Measurements from ENCODE around the gene CYP1A2. TPM values are rescaled to one million over a fixed set of nuclear protein-coding genes. Genes with fewer than 3 reads are reported as not detected.
A peak's percentile ranks its signal among the peaks of the same experiment; 100 is the strongest.

CYP1A2 gene
- total and polyA plus RNA-seq, 2 of the 13 experiments (the other 11 are each of a cell fraction or from before 2014, with no cell fraction given): 0.07 TPM; not detected in 1

DNA sequence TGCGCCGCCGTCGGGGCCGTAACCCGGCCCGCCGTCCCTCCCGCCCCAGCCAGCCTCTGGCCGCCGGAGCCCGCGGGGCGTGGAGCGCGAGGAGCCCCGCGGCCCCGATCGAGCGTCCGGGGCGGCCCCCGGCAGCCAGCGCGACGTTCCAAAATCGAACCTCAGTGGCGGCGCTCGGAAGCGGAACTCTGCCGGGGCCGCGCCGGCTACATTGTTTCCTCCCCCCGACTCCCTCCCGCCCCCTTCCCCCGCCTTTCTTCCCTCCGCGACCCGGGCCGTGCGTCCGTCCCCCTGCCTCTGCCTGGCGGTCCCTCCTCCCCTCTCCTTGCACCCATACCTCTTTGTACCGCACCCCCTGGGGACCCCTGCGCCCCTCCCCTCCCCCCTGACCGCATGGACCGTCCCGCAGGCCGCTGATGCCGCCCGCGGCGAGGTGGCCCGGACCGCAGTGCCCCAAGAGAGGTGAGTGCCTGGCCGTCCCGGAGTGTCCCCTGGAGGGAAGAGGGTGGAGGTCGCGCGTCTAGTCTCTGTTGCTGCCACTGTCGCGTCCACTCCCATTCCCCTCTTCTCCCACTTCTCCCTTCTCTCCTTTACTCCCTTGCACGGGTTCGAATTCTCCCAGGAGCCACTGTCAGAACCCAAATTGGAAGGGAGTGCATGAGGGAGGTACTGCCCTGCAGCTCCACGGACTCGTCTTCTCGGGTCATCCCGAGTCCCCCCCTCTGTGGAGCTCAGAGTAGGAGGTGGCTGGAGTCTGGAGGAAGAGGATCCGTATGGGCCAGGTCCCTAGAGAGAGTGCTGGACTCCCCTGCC is 33.8 kb downstream of the CYP1A2 start:
- no peak for DNase-seq (ENCODE audit: low spot score)
- peak; percentile 8; the same call in 1 of the 3 replicates for ATAC-seq
- H3K9me3 ChIP-seq (ENCODE audit: low read length): no peaks in the 10 kb centered on the region
- H3K4me3 ChIP-seq (replicated peaks in 1 of 3; ENCODE audit: insufficient read depth in 1 of 3, low read depth in 2 of 3, low read length in 3 of 3): peak overlapping the region; percentile 66 to 84 (median 69)
- H3K79me2 ChIP-seq (ENCODE audit: insufficient read depth, low read length): peaks cover 41% of the 10 kb centered on the region
- 2% methylated on average over 38 of the region's 72 CpGs for WGBS (ENCODE audit: low lambda C conversion rate)
- CTCF ChIA-PET (ENCODE audit: low intra/inter-chr PET ratio, low total read pairs): interaction anchor here (1.1 kb wide), 1 partner anchor 11 kb away, joined by 4 read pairs; no protein-coding TSS in a partner anchor
- H3K36me3 ChIP-seq (replicated peaks in 1 of 2; ENCODE audit: control insufficient read depth in 1 of 2, insufficient read depth in 2 of 2, low read length in 2 of 2): peaks cover 1 to 12% of the 10 kb centered on the region in 2 experiments; a peak in 2 of 5 replicates
- peaks cover 4% of the 10 kb centered on the region for H4K20me1 ChIP-seq (ENCODE audit: insufficient read depth, low read length)
- H3K4me2 ChIP-seq (ENCODE audit: low read depth, low read length): peak overlapping the region; percentile 86
- intact Hi-C loops (cut with micrococcal nuclease; ENCODE audit: unreplicated experiment): loop anchor here (2.0 to 5.0 kb wide), 2 partner anchors 18 to 35 kb away; no protein-coding TSS in a partner anchor
- FAIRE-seq: no peak
- in situ Hi-C loops (cut with HindIII; ENCODE audit: extremely low pct_ligation_motif_present, low pct_unique_long_range_greater_than_20kb): loop anchor here (10.0 kb wide), 1 partner anchor 238 kb away; the partner anchor contains the start of gene ARID3B
- H3K4me1 ChIP-seq (ENCODE audit: insufficient read depth, low read length): peaks cover 71% of the 10 kb centered on the region
- POLR2A ChIA-PET: interaction anchor here (2.1 to 3.5 kb wide), 2 partner anchors 11 kb away, joined by 13 to 21 read pairs; no protein-coding TSS in a partner anchor
- H3K27ac ChIP-seq (ENCODE audit: extremely low read length, insufficient read depth, low read length): peak overlapping the region; percentile 45
- H2AFZ ChIP-seq (ENCODE audit: low read length): no peak overlapping the region
- BruUV-seq (replicated peaks): no TSS peak
- peak overlapping the region; percentile 78 for H3K9ac ChIP-seq (ENCODE audit: insufficient read depth, low read depth, low read length)
- H3K27me3 ChIP-seq (ENCODE audit: control insufficient read depth in 1 of 2, insufficient read depth in 2 of 2, low read length in 2 of 2): no peaks in the 10 kb centered on the region
- TF ChIP-seq HNRNPUL1 (IDR thresholded peaks at IDR 0.05; ENCODE audit: low read depth, low read length) (no peak), TSC22D2 (CRISPR knock-in tag; IDR thresholded peaks at IDR 0.05; ENCODE audit: borderline replicate concordance) (no peak), ZNF543 (CRISPR knock-in tag; IDR thresholded peaks at IDR 0.05) (no peak), ZNF724P (CRISPR knock-in tag; IDR thresholded peaks at IDR 0.05; ENCODE audit: borderline replicate concordance) (no peak), RELA (CRISPR knock-in tag; IDR thresholded peaks at IDR 0.05) (no peak), NFIC (IDR thresholded peaks at IDR 0.05; ENCODE audit: low read length) (no peak), RBFOX2 (IDR thresholded peaks at IDR 0.05; ENCODE audit: low read depth, low read length) (peak; percentile 16; the same call in 1 of the 2 replicates), IKZF1 (IDR thresholded peaks at IDR 0.05) (no peak), ZNF619 (CRISPR knock-in tag; IDR thresholded peaks at IDR 0.05) (no peak), ZNF776 (CRISPR knock-in tag; IDR thresholded peaks at IDR 0.05) (no peak), MED1 (CRISPR knock-in tag; IDR thresholded peaks at IDR 0.05) (no peak), ZNF766 (CRISPR knock-in tag; IDR thresholded peaks at IDR 0.05; ENCODE audit: borderline replicate concordance) (no peak), ZNF564 (CRISPR knock-in tag; IDR thresholded peaks at IDR 0.05) (0 out of 2 replicates have a peak, but pooled peaks have one; percentile 27), POLR2AphosphoS5 (IDR thresholded peaks at IDR 0.05; ENCODE audit: low read depth, low read length) (no peak), AGO2 (optimal IDR thresholded peaks at IDR 0.05; ENCODE audit: low read depth, low read length) (no peak), KDM5B (CRISPR knock-in tag; IDR thresholded peaks at IDR 0.05; ENCODE audit: borderline replicate concordance) (0 out of 2 replicates have a peak, but pooled peaks have one; percentile 35), HNF1B (CRISPR knock-in tag; IDR thresholded peaks at IDR 0.05) (peak; percentile 17; the same call in 1 of the 2 replicates), THAP7 (CRISPR knock-in tag; IDR thresholded peaks at IDR 0.05) (peak; percentile 14; the same call in 1 of the 2 replicates), ZBTB37 (CRISPR knock-in tag; IDR thresholded peaks at IDR 0.05) (no peak), MZF1 (CRISPR knock-in tag; IDR thresholded peaks at IDR 0.05; ENCODE audit: borderline replicate concordance) (no peak), ZNF207 (IDR thresholded peaks at IDR 0.05; ENCODE audit: borderline replicate concordance) (no peak), SKI (IDR thresholded peaks at IDR 0.05; ENCODE audit: partially characterized antibody) (no peak)
